Stimulated activated naive CD8-positive, alpha-beta T cell treated with anti-CD3 and anti-CD28 coated beads, Interleukin-15, Interleukin-2, amounts not matched to agents 100 U/mL and 50 U/mL, for 24 hours (primary cell): ENCODE data around the gene LRRFIP1.
"Not testable (repeated sequence)": the region's sequence is repeated elsewhere in the genome, so short reads cannot be mapped to it uniquely, and the experiment has no call there.

ENCODE experiments used
- ATAC-seq: fragments of 150-1000 bp; cut with Tn5 transposase; one replicate; pipeline ENCODE4 v1.10.0; 2021
- DNase-seq: peaks from one replicate; pipeline ENCODE4 v3.0.0; 2021

Gene LRRFIP1

GRCh38 chr2:237746302-237747080 lies 119.1 kb downstream of the LRRFIP1 start:
- DNase-seq = no peak
- ATAC-seq = no peak

DNA sequence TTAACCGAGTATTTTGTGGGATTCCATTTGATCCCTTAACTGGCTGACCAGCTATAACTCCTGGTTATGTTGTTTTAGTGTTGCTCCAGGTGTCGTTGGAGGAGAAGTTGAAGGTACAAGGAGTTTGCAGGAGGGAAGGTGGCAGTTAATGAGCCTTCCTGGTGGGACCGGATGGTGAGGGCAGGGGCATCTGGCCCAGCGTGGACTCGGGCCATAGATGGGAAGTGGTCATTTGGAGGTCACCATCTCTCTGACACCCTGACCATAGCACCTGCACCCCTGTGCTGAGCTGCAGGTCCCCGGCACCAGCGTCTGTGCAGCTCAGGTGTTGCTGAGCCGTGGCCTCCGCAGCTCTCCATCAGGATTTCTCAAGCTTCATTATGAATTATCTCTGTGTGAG lies 119.8 kb downstream of the LRRFIP1 start:
- DNase-seq = no peak
- no peak for ATAC-seq

- ATAC-seq = no peak
Measured at GRCh38 chr2:237749002-237749401, 121.6 kb downstream of the LRRFIP1 start.

DNA sequence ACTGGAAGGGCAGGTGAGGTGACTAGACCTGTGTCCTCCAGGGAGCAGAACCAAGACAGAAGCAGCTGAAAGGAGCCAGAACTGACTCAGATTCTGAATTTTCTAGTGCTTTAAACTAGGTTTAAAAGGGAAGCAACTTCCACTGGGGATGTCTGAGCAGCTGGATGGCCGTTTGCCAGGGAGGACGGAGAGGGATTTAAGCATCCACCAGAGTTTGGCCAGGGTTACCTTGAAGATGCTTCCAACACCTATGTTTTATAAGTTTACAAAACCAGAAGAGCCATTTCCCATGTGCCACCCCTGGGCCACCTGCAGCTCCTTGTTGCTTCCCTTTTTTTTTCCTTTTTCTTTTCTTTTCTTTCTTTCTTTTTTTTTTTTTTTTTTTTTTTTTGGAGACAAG lies 122.6 kb downstream of the LRRFIP1 start:
- ATAC-seq (no peak), DNase-seq (no peak)

More at GRCh38 chr2:237749002-237749401, 121.6 kb downstream of the LRRFIP1 start:
- no peak for DNase-seq

- not testable (repeated sequence) for ATAC-seq, DNase-seq
Measured at GRCh38 chr2:237750441-237750840, 123.1 kb downstream of the LRRFIP1 start.

GRCh38 chr2:237752761-237753165 lies 125.4 kb downstream of the LRRFIP1 start:
- DNase-seq = peak; percentile 59

DNA sequence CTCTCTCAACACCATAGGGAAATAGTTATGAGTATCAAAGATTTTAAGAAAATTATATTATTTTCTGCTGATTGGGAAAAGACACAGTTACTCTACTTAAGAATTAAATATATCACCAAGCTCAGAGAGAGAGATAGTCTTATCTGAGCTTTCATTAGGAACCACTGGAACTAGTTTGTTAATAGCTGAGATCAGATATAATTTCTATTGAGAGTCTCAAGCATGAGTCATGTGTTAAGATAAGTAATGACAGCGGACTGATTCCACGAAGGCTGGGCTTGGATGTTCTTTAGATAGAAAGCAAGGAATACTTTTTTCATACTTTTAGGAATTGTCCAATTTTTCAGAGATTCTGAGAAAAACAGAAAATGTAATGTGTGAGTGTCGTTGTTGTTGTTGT lies 126.8 kb downstream of the LRRFIP1 start:
- no peak for ATAC-seq
- DNase-seq = no peak

More at GRCh38 chr2:237752761-237753165, 125.4 kb downstream of the LRRFIP1 start:
- ATAC-seq = peak; percentile 99

- ATAC-seq = no peak
Measured at GRCh38 chr2:237754626-237755248, 127.3 kb downstream of the LRRFIP1 start.

GRCh38 chr2:237757616-237758015 lies 130.2 kb downstream of the LRRFIP1 start:
- ATAC-seq = no peak

More at GRCh38 chr2:237754626-237755248, 127.3 kb downstream of the LRRFIP1 start:
- no peak for DNase-seq

GRCh38 chr2:237758185-237758584 lies 130.8 kb downstream of the LRRFIP1 start:
- no peak for ATAC-seq
- DNase-seq = no peak

More at GRCh38 chr2:237757616-237758015, 130.2 kb downstream of the LRRFIP1 start:
- no peak for DNase-seq

DNA sequence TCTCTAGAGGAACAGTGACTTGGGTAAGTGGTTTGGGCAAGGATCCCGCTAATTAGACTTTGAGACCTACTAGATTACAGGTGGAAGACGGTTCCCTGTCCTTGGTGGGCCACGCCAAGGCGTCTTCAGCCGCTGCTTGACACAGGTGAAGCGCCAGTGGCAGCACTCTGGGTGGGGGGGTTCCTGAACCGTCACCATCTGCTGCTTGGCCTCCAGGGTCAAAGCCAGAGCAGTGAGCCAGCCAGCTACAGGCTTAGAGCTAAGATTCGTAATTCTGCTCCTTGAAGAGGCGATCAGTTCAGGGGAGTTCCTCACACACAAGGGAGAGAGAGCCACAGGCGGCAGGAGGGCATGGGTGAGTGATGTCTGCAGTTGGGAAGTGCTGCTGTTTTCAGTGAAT lies 131.8 kb downstream of the LRRFIP1 start:
- ATAC-seq = no peak
- no peak for DNase-seq

- DNase-seq (no peak), ATAC-seq (no peak)
Measured at GRCh38 chr2:237760506-237761502, 133.4 kb downstream of the LRRFIP1 start.

- ATAC-seq = peak; percentile 82
- not testable (repeated sequence) for DNase-seq
Measured at GRCh38 chr2:237762291-237763182, 135.2 kb downstream of the LRRFIP1 start.

- DNase-seq = no peak
- peak; percentile 12 for ATAC-seq
Measured at GRCh38 chr2:237763812-237764211, 136.4 kb downstream of the LRRFIP1 start.

GRCh38 chr2:237765122-237765521 lies 137.7 kb downstream of the LRRFIP1 start:
- DNase-seq, ATAC-seq: not testable (repeated sequence)

DNA sequence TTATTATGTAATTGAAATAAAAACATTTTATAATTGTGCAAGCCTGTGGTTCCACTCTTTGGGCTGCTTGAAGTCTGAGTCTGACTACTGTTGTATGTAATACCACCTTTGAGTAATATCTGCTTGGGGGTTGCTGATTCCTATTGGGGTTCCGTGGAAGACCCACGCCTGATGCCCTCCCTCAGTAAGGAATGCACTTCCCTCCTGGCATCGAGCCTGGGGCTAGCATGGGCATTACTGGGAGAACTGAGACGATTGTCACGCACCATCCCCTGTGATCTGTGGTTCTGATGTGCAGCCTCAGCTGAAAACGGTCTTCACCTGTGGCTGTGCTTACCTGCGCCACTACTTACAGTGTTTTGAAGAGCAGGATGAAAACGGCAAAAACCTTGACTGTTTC lies 138.5 kb downstream of the LRRFIP1 start:
- no peak for DNase-seq

GRCh38 chr2:237766340-237766739 lies 139.0 kb downstream of the LRRFIP1 start:
- ATAC-seq (no peak), DNase-seq (no peak)

More for the DNA sequence above, 138.5 kb downstream of the LRRFIP1 start:
- no peak for ATAC-seq

DNA sequence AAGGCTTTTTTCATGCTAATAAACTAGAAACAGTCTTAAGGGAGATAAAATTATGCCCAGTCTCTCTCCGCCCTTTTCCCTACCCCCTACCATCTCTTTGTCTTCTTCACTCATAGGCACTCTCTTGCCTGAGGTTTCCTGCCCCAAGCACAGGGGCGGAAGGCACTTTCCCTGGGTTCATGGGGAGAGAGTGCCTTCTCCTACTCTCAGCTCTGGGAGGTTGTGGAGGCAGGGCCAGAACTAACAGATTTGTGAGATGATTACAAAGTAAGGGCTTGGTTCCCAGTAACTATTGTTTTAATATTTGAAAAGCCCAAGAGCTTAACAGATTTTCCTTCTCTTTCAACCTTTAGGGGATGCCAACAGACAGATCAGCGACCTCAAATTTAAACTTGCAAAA lies 145.1 kb downstream of the LRRFIP1 start:
- DNase-seq (no peak), ATAC-seq (no peak)

DNA sequence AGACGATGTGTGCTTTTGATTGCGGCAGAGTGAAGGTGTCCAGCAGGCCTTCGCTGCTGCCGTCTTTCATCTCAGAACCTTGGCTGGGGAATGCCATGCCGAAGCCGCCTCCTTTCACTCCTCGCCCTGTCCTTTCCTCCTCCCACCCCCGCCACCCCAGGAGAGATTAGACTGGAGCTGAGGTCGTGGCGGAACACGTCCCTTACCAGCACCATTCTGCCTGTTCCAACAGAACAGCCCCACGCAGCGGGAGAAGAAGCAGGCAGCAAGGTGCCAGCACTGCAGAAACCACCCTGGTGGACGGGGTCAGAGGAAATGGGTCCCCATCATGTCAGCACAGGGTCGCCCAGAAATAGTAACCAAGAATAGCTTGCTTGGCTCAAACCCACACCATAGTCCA lies 146.4 kb downstream of the LRRFIP1 start:
- DNase-seq (no peak), ATAC-seq (no peak)

DNA sequence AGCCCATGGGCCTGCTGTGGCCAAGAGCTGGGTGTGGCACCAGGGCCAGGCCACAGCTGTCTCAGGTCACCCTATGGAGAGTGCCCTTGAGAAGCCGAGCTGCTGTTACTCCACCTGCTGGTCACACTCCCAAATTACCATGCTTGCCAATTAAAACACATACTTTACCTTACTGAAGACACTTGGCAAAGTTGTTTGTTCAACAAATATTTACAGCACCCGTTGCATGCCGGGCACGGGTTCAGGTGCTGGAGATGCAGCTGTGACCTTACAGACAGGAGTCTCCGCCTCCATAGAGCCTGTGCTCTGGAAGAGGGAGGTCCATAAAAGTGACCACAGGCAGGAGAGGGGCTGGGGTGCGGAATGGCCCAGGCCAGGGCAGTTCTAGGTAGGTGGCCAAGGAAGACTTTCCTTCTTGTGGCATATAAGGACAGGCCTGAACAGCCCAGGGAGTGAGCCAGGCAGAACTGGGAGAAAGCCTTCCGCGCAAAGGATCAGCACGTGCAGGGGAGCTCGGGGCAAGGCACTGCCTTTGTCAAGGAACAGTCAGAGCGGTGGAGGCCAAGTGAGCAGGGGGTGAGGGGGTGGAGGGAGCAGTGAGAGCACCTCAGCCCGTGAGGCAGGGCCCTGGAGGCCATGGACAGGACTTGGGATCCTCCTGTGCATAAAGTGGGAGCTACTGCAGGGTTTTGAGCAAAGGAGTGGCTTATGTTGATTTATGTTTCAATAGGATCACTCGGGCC lies 147.6 kb downstream of the LRRFIP1 start:
- DNase-seq (peak; percentile 48), ATAC-seq (peak; percentile 77)
